K562 treated with DMSO at 1 percent for 24 hours (cell line): ENCODE measurements around the gene IGFL3. TPM values are rescaled to one million over a fixed set of nuclear protein-coding genes. Genes with fewer than 3 reads are reported as not detected.

ENCODE experiments used
- total RNA-seq: library from RNA; unstranded; fragments of 300-600 nt; gene quantifications from 2 replicates; pipeline ENCODE4 v1.2.3, GENCODE V29; 2022; ENCODE audit warnings: low read depth; ENCODE audit not compliant: insufficient read depth

Gene IGFL3
- total RNA-seq, result not detected in 2 replicates

GRCh38 chr19:46124638-46125115 lies at the start of gene IGFL3:
TSS of gene IGFL3 (minus strand) at chr19:46124688. CDS start at chr19:46124649, 39 bp downstream.

DNA sequence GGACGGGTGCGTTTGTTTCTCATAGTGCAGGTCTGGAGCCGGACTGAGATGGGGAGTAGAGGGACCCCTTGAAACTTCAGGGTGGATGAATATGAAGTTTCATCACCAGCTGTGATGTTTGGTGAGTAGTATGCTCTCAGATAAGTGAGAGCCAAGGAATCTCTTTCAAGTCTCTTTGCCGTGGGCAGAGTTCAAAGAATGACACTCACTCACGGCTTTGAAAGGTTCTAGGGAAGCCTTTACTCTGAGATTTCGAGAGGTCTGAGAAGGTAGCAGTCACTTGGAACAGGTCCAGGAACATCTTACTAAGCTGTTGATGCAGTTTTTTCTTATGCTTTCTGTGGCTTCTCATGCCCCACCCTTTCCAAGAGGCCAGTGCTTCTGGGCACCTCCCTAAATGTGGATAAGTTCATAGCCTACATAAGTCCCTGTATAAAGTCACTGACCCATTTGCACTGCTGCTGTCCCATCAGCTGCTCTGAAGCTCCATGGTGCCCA lies 23.4 kb upstream of the IGFL3 start, which contains the start of gene IGFL2:
IGFL2 (plus strand) TSS at position 448 of the 498 bp plus-strand sequence; CDS start at position 489, 41 bp downstream.

Other genes starting within 250 kb of the IGFL3 start
- gene IRF2BP1, start 238.5 kb downstream of the IGFL3 start, total RNA-seq, result 80.4 and 83.3 TPM in 2 replicates
- 11.8 and 15.2 TPM in 2 replicates for gene MYPOP, start 222.1 kb downstream of the IGFL3 start, total RNA-seq
- not detected in 2 replicates for gene NANOS2, start 209.9 kb downstream of the IGFL3 start, total RNA-seq
- 0.05 TPM in 1 of 2 replicates, not detected in the other for gene NOVA2, start 150.8 kb downstream of the IGFL3 start, total RNA-seq
- gene CCDC61, start 129.2 kb downstream of the IGFL3 start, total RNA-seq, result 12.7 and 12.8 TPM in 2 replicates
- not detected in 2 replicates for gene PGLYRP1, start 101.6 kb downstream of the IGFL3 start, total RNA-seq
- gene IGFL4, start 83.7 kb downstream of the IGFL3 start, total RNA-seq, result not detected in 2 replicates
- gene IGFL2, start 23.6 kb upstream of the IGFL3 start, total RNA-seq, result 11.4 and 16.7 TPM in 2 replicates
- not detected in 2 replicates for gene IGFL1, start 105.1 kb upstream of the IGFL3 start, total RNA-seq
- gene HIF3A, start 172.4 kb upstream of the IGFL3 start, total RNA-seq, result 0.41 TPM in 1 of 2 replicates, not detected in the other
- 95.9 and 108 TPM in 2 replicates for gene PPP5C, start 222.4 kb upstream of the IGFL3 start, total RNA-seq